ENCODE measurements around the gene GANC.

DNA sequence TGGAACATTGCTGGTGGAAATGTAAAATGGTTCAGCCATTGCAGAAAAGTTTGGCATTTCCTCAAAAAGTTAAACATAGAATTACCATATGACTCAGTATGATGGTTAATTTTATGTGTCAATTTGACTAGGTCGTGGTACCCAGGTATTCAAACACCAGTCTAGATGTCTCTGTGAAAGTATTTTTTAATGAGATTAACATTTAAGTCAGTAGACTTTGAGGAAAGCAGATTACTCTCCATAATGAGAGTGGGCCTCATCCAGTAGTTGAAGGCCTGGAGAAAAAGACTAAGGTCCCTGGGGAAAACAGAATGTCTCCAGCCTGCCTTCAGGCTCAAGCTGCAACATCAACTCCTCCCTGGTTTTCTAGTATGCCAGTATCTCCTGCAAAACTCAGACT is 42.5 kb downstream of the GANC start:
- no peak for TF ChIP-seq EP300 (IDR thresholded peaks at IDR 0.05; ENCODE audit: low read length)
- no peak for TF ChIP-seq KAT7 (CRISPR knock-in tag; IDR thresholded peaks at IDR 0.05; ENCODE audit: borderline replicate concordance)
- no peak for TF ChIP-seq KLF16 (IDR thresholded peaks at IDR 0.05)
- TF ChIP-seq ZNF77 (CRISPR knock-in tag; IDR thresholded peaks at IDR 0.05): no peak
- no peak for TF ChIP-seq JUND (IDR thresholded peaks at IDR 0.05; ENCODE audit: borderline replicate concordance, low read depth, low read length)
- no peak for TF ChIP-seq JUND (tag; IDR thresholded peaks at IDR 0.05; ENCODE audit: borderline replicate concordance, low read depth, low read length)
- TF ChIP-seq, protein P1, sequence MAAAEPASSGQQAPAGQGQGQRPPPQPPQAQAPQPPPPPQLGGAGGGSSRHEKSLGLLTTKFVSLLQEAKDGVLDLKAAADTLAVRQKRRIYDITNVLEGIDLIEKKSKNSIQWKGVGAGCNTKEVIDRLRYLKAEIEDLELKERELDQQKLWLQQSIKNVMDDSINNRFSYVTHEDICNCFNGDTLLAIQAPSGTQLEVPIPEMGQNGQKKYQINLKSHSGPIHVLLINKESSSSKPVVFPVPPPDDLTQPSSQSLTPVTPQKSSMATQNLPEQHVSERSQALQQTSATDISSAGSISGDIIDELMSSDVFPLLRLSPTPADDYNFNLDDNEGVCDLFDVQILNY (CRISPR knock-in tag; IDR thresholded peaks at IDR 0.05): no peak
- no peak for TF ChIP-seq ZBTB7A (IDR thresholded peaks at IDR 0.05; ENCODE audit: borderline replicate concordance, control insufficient read depth, low read depth, low read length)
- TF ChIP-seq, protein P2, sequence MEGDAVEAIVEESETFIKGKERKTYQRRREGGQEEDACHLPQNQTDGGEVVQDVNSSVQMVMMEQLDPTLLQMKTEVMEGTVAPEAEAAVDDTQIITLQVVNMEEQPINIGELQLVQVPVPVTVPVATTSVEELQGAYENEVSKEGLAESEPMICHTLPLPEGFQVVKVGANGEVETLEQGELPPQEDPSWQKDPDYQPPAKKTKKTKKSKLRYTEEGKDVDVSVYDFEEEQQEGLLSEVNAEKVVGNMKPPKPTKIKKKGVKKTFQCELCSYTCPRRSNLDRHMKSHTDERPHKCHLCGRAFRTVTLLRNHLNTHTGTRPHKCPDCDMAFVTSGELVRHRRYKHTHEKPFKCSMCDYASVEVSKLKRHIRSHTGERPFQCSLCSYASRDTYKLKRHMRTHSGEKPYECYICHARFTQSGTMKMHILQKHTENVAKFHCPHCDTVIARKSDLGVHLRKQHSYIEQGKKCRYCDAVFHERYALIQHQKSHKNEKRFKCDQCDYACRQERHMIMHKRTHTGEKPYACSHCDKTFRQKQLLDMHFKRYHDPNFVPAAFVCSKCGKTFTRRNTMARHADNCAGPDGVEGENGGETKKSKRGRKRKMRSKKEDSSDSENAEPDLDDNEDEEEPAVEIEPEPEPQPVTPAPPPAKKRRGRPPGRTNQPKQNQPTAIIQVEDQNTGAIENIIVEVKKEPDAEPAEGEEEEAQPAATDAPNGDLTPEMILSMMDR (IDR thresholded peaks at IDR 0.05 in 2 of 3, conservative IDR thresholded peaks at IDR 0.05 in 1 of 3; ENCODE audit: insufficient read depth in 2 of 3, low read depth in 1 of 3, low read length in 3 of 3): no peak
- TF ChIP-seq, protein P3, sequence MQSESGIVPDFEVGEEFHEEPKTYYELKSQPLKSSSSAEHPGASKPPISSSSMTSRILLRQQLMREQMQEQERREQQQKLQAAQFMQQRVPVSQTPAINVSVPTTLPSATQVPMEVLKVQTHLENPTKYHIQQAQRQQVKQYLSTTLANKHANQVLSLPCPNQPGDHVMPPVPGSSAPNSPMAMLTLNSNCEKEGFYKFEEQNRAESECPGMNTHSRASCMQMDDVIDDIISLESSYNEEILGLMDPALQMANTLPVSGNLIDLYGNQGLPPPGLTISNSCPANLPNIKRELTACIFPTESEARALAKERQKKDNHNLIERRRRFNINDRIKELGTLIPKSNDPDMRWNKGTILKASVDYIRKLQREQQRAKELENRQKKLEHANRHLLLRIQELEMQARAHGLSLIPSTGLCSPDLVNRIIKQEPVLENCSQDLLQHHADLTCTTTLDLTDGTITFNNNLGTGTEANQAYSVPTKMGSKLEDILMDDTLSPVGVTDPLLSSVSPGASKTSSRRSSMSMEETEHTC (IDR thresholded peaks at IDR 0.05): no peak
